Kidney epithelial cell (primary cell): Measurements from ENCODE around the gene PRELID3B. TPM values are rescaled to one million over a fixed set of nuclear protein-coding genes. Genes with fewer than 3 reads are reported as not detected.

Experiments used
- DNase-seq: peaks from one replicate; pipeline ENCODE4 v3.0.0-alpha.2; 2010; ENCODE audit warnings: low read depth
- H3K27me3 ChIP-seq: 2 replicates; pipeline ENCODE4 v1.6.0; 2011; ENCODE audit warnings: low read length; ENCODE audit not compliant: control insufficient read depth, insufficient read depth
- H3K36me3 ChIP-seq: 2 replicates; pipeline ENCODE4 v1.5.1; 2011; ENCODE audit warnings: low read length; ENCODE audit not compliant: control insufficient read depth, insufficient read depth
- H3K4me3 ChIP-seq: 2 replicates; pipeline ENCODE4 v1.5.1; 2011; ENCODE audit warnings: low read depth, mild to moderate bottlenecking, control low read depth, low read length
- CTCF ChIP-seq: IDR thresholded peaks from 2 replicates; pipeline ENCODE4 v1.5.1; 2011; ENCODE audit warnings: mild to moderate bottlenecking, moderate library complexity, low read length, control low read depth, inconsistent platforms; ENCODE audit not compliant: insufficient read depth, poor library complexity, severe bottlenecking
- total RNA-seq: library from RNA; depleted of rRNA; stranded (reverse); fragments of >200 nt; gene quantifications from 2 replicates; pipeline ENCODE4 v1.2.3, GENCODE V29; 2015

PRELID3B gene
- total RNA-seq, 1 donor from 2014 or later, result 61.5 TPM

GRCh38 chr20:59082077-59082740 is 39.6 kb upstream of the PRELID3B start:
- H3K27me3 ChIP-seq, result no peaks in the 10 kb centered on the region
- H3K4me3 ChIP-seq, result no peak overlapping the region
- no peaks in the 10 kb centered on the region for H3K36me3 ChIP-seq
- peak; percentile 18 for TF ChIP-seq CTCF
- no peak for DNase-seq

- no peak for TF ChIP-seq CTCF
- no peak for DNase-seq
- Histone ChIP-seq H3K27me3 (no peaks in the 10 kb centered on the region), H3K36me3 (no peaks in the 10 kb centered on the region), H3K4me3 (no peak overlapping the region)
Measured at GRCh38 chr20:59081036-59081435, 38.5 kb upstream of the PRELID3B start.

GRCh38 chr20:59078231-59078630 is 35.6 kb upstream of the PRELID3B start:
- TF ChIP-seq CTCF, result no peak
- DNase-seq, result no peak
- Histone ChIP-seq H3K36me3 (no peaks in the 10 kb centered on the region), H3K27me3 (no peaks in the 10 kb centered on the region), H3K4me3 (no peak overlapping the region)

- Histone ChIP-seq H3K4me3 (no peak overlapping the region), H3K36me3 (no peaks in the 10 kb centered on the region), H3K27me3 (no peaks in the 10 kb centered on the region)
- DNase-seq, result no peak
- TF ChIP-seq CTCF, result no peak
Measured at GRCh38 chr20:59077705-59078104, 35.1 kb upstream of the PRELID3B start.

- Histone ChIP-seq H3K27me3 (no peaks in the 10 kb centered on the region), H3K4me3 (no peak overlapping the region), H3K36me3 (no peaks in the 10 kb centered on the region)
- DNase-seq, result no peak
- TF ChIP-seq CTCF, result no peak
Measured at GRCh38 chr20:59075934-59076508, 33.4 kb upstream of the PRELID3B start.

- no peak overlapping the region for H3K4me3 ChIP-seq
- no peak for TF ChIP-seq CTCF
- DNase-seq, result no peak
- no peaks in the 10 kb centered on the region for H3K36me3 ChIP-seq
- H3K27me3 ChIP-seq, result no peaks in the 10 kb centered on the region
Measured at GRCh38 chr20:59074456-59074855, 31.9 kb upstream of the PRELID3B start.
